SK-N-SH (cell line): Measurements from ENCODE around the gene CDK4. TPM values are rescaled to one million over a fixed set of nuclear protein-coding genes. Genes with fewer than 3 reads are reported as not detected.

ENCODE experiments used
- CTCF ChIA-PET: fragments of 300-600, 350-600 bp; formaldehyde crosslinking; extraction: SDS; loops from one replicate; lab custom pipeline; 2021; lab: Yijun Ruan, JAX
- POLR2A ChIA-PET: fragments of 350-600 bp; sonication (Branson Sonifier 250); formaldehyde crosslinking; extraction: SDS; loops from one replicate; lab custom pipeline; 2020; ENCODE audit warnings: antibody characterized with exemption, inconsistent platforms; lab: Yijun Ruan, JAX
- DNase-seq: peaks from one replicate; pipeline ENCODE4 v3.0.0; 2012
- H2AFZ ChIP-seq: fragments of 200-600 bp; sonication (generic); 2 replicates; pipeline ENCODE4 v1.8.1; 2016; ENCODE audit warnings: antibody characterized with exemption, mild to moderate bottlenecking, low read depth
- H3F3A ChIP-seq: fragments of 200-600 bp; sonication (generic); replicated peaks from 2 replicates; pipeline ENCODE3; 2016; ENCODE audit warnings: antibody characterized with exemption, mild to moderate bottlenecking; ENCODE audit not compliant: insufficient read depth
- H3K27ac ChIP-seq, 2 experiments: fragments of 200-500 bp in 1 of 2; fragments of 200-600 bp in 1 of 2; sonication (Bioruptor generic) in 1 of 2; sonication (generic), shearing (Covaris generic) in 1 of 2; 2 replicates each; pipeline versions ENCODE4 v1.5.1 to v1.6.1; 2014 to 2016; ENCODE audit warnings: low read depth in 2 of 2, inconsistent platforms in 1 of 2, low read length in 1 of 2, mild to moderate bottlenecking in 1 of 2, mixed read lengths in 1 of 2
- H3K27me3 ChIP-seq: fragments of 200-600 bp; sonication (generic), shearing (Covaris generic); 2 replicates; pipeline ENCODE4 v1.6.1; 2016; ENCODE audit warnings: mixed run types; ENCODE audit not compliant: insufficient read depth
- H3K36me3 ChIP-seq, 2 experiments: fragments of 200-500 bp in 1 of 2; fragments of 200-600 bp in 1 of 2; sonication (Bioruptor generic) in 1 of 2; sonication (generic) in 1 of 2; replicated peaks in 1 of 2; 2 replicates each; pipeline versions ENCODE3 to v1.5.1; 2014 to 2016; ENCODE audit warnings: low read length in 1 of 2, mild to moderate bottlenecking in 1 of 2; ENCODE audit not compliant: insufficient read depth in 2 of 2, control insufficient read depth in 1 of 2
- H3K4me1 ChIP-seq, 2 experiments: fragments of 200-500 bp in 1 of 2; fragments of 200-600 bp in 1 of 2; sonication (Bioruptor generic) in 1 of 2; sonication (generic), shearing (Covaris generic) in 1 of 2; 2 replicates each; pipeline versions ENCODE4 v1.5.1 to v1.6.1; 2014 to 2016; ENCODE audit warnings: low read depth in 1 of 2, low read length in 1 of 2, mixed run types in 1 of 2; ENCODE audit not compliant: insufficient read depth in 2 of 2, control insufficient read depth in 1 of 2
- H3K4me2 ChIP-seq: fragments of 200-600 bp; sonication (generic), shearing (Covaris generic); 2 replicates; pipeline ENCODE4 v1.6.1; 2017; ENCODE audit warnings: mixed run types
- H3K4me3 ChIP-seq, 2 experiments: fragments of 200-500 bp in 1 of 2; fragments of 200-600 bp in 1 of 2; sonication (Bioruptor generic) in 1 of 2; sonication (generic), shearing (Covaris generic) in 1 of 2; 2 replicates each; pipeline versions ENCODE4 v1.5.1 to v1.8.1; 2014 to 2016; ENCODE audit warnings: low read depth in 2 of 2, inconsistent platforms in 1 of 2, low read length in 1 of 2, mild to moderate bottlenecking in 1 of 2, mixed read lengths in 1 of 2, moderate library complexity in 1 of 2
- H3K79me2 ChIP-seq: fragments of 200-600 bp; sonication (generic); 2 replicates; pipeline ENCODE4 v1.8.1; 2017; ENCODE audit warnings: mild to moderate bottlenecking; ENCODE audit not compliant: insufficient read depth
- H3K9ac ChIP-seq: fragments of 200-600 bp; sonication (generic); 2 replicates; pipeline ENCODE4 v1.6.1; 2017; ENCODE audit warnings: mixed run types
- H3K9me2 ChIP-seq: fragments of 200-600 bp; sonication (generic); 2 replicates; pipeline ENCODE4 v1.6.1; 2017; ENCODE audit warnings: mixed run types
- H3K9me3 ChIP-seq: fragments of 200-600 bp; sonication (generic); 2 replicates; pipeline ENCODE4 v1.6.1; 2017; ENCODE audit warnings: mixed run types, mild to moderate bottlenecking, moderate library complexity
- H4K20me1 ChIP-seq: fragments of 200-600 bp; sonication (generic); 2 replicates; pipeline ENCODE4 v1.6.1; 2017; ENCODE audit warnings: mild to moderate bottlenecking, mixed run types; ENCODE audit not compliant: insufficient read depth
- CTCF ChIP-seq: fragments of 200-600 bp; sonication (generic); IDR thresholded peaks from 2 replicates; pipeline ENCODE4 v1.6.1; 2017; ENCODE audit warnings: antibody characterized with exemption, mild to moderate bottlenecking, moderate library complexity
- ELF1 ChIP-seq: IDR thresholded peaks from 2 replicates; pipeline ENCODE4 v1.4.0; 2012
- FOSL2 ChIP-seq: IDR thresholded peaks from 2 replicates; pipeline ENCODE4 v1.4.0; 2012; ENCODE audit warnings: low read depth, mild to moderate bottlenecking, moderate library complexity, borderline replicate concordance
- RAD21 ChIP-seq: IDR thresholded peaks from 2 replicates; pipeline ENCODE4 v1.6.1; 2012; ENCODE audit warnings: mild to moderate bottlenecking, low read length
- SMC3 ChIP-seq: IDR thresholded peaks from 2 replicates; pipeline ENCODE4 v1.6.1; 2012; ENCODE audit warnings: low read depth, low read length, improper control_type of control experiment
- TAF1 ChIP-seq: IDR thresholded peaks from 2 replicates; pipeline ENCODE4 v1.6.1; 2012; ENCODE audit warnings: low read depth, mild to moderate bottlenecking, low read length, moderate library complexity, borderline replicate concordance
- YY1 ChIP-seq: IDR thresholded peaks from 2 replicates; pipeline ENCODE4 v1.4.0; 2012; ENCODE audit warnings: low read depth, mild to moderate bottlenecking
- WGBS: methylation state at CpG from one replicate; pipeline ENCODE4 v1.1.6; 2017; ENCODE audit warnings: low lambda C conversion rate; 5-methylcytosine and 5-hydroxymethylcytosine counted together
- polyA plus RNA-seq, 3 experiments: library from polyadenylated mRNA; depleted of rRNA; stranded (reverse); fragments of >200 nt; gene quantifications; 2 replicates each; pipeline ENCODE4 v1.2.3, GENCODE V29; 2012

Gene CDK4
- polyA plus RNA-seq, 1 of the 3 experiments (the other 2 are of a cell fraction), result 324 TPM

GRCh38 chr12:57718641-57719528 is 33.2 kb downstream of the CDK4 start (continued):
- TF ChIP-seq TAF1 (no peak), YY1 (no peak)

- WGBS, result 94% methylated on average over 22 of the region's 22 CpGs
Observed at GRCh38 chr12:57717846-57718640, 34.1 kb downstream of the CDK4 start.

GRCh38 chr12:57717131-57717530 is 35.0 kb downstream of the CDK4 start:
- no peaks in the 10 kb centered on the region for H4K20me1 ChIP-seq
- peaks cover 23 to 43% of the 10 kb centered on the region in 2 experiments for H3K36me3 ChIP-seq
- H2AFZ ChIP-seq, result no peak overlapping the region
- H3K4me1 ChIP-seq, result no peaks in the 10 kb centered on the region
- no peak overlapping the region for H3K27ac ChIP-seq
- TF ChIP-seq RAD21 (no peak), CTCF (no peak), ELF1 (no peak), SMC3 (no peak)
- H3F3A ChIP-seq, result peaks cover 2% of the 10 kb centered on the region
- no peak overlapping the region for H3K4me3 ChIP-seq
- no peak overlapping the region for H3K9ac ChIP-seq
- POLR2A ChIA-PET, result no interaction called here
- no peak overlapping the region for H3K4me2 ChIP-seq
- H3K9me2 ChIP-seq, result no peaks in the 10 kb centered on the region
- WGBS, result 92% methylated on average over 5 of the region's 5 CpGs
- DNase-seq, result no peak
- H3K79me2 ChIP-seq, result no peaks in the 10 kb centered on the region
- peaks cover 2% of the 10 kb centered on the region for H3K9me3 ChIP-seq
- CTCF ChIA-PET, result interaction anchor here (1.0 to 3.0 kb wide), 3 partner anchors 9 to 134 kb away, joined by 3 to 17 read pairs (median 5); partner anchors contain the start of gene B4GALNT1
- no peaks in the 10 kb centered on the region for H3K27me3 ChIP-seq

More at GRCh38 chr12:57717846-57718640, 34.1 kb downstream of the CDK4 start:
- Histone ChIP-seq H3F3A (peaks cover 2% of the 10 kb centered on the region), H4K20me1 (no peaks in the 10 kb centered on the region), H3K9ac (no peak overlapping the region), H3K9me2 (no peaks in the 10 kb centered on the region), H2AFZ (no peak overlapping the region), H3K9me3 (no peaks in the 10 kb centered on the region), H3K4me1 (no peaks in the 10 kb centered on the region), H3K4me3 (no peak overlapping the region), H3K79me2 (no peaks in the 10 kb centered on the region), H3K4me2 (no peak overlapping the region), H3K27me3 (no peaks in the 10 kb centered on the region), H3K36me3 (peaks cover 14 to 43% of the 10 kb centered on the region in 2 experiments), H3K27ac (no peak overlapping the region)
- CTCF ChIA-PET, result interaction anchor here (1.7 kb wide), 1 partner anchor 135 kb away, joined by 5 read pairs; no protein-coding TSS in a partner anchor
- no peak for DNase-seq
- POLR2A ChIA-PET, result no interaction called here
- TF ChIP-seq FOSL2 (no peak), CTCF (no peak)
